ENCODE results near the gene VANGL2. TPM values are rescaled to one million over a fixed set of nuclear protein-coding genes. Genes with fewer than 3 reads are reported as not detected.

Gene VANGL2
- total RNA-seq, 2 donors from 2014 or later = 3.6 to 7.8 TPM

GRCh38 chr1:160363951-160364735, 36.2 kb upstream of the VANGL2 start:
- ATAC-seq = no peak

GRCh38 chr1:160365325-160365724, 35.0 kb upstream of the VANGL2 start:
- Histone ChIP-seq H3K4me1 (no peaks in the 10 kb centered on the region), H3K9me3 (no peaks in the 10 kb centered on the region), H3K27ac (no peak overlapping the region), H3K36me3 (replicated peaks in 1 of 2; ENCODE audit: insufficient read depth in 1 of 2, low read depth in 2 of 2) (no peaks in the 10 kb centered on the region), H3K4me3 (no peak overlapping the region), H3K27me3 (no peaks in the 10 kb centered on the region)
- WGBS, 2 donors = 91 to 100% methylated on average over 1 of the region's 1 CpG
- DNase-seq = no peak
- TF ChIP-seq CTCF (IDR thresholded peaks at IDR 0.05) = no peak
- ATAC-seq = no peak
- intact Hi-C loops (cut with DNase I) = no loop called here

More at GRCh38 chr1:160363951-160364735, 36.2 kb upstream of the VANGL2 start:
- Histone ChIP-seq H3K27me3 (no peaks in the 10 kb centered on the region), H3K9me3 (no peaks in the 10 kb centered on the region), H3K4me3 (no peak overlapping the region), H3K4me1 (no peaks in the 10 kb centered on the region), H3K36me3 (replicated peaks in 1 of 2; ENCODE audit: insufficient read depth in 1 of 2, low read depth in 2 of 2) (no peaks in the 10 kb centered on the region), H3K27ac (no peak overlapping the region)
- 70% methylated on average over 12 of the region's 12 CpGs for WGBS, 2 donors
- DNase-seq = no peak
- no peak for TF ChIP-seq POLR2A (IDR thresholded peaks at IDR 0.05)
- TF ChIP-seq CTCF (IDR thresholded peaks at IDR 0.05) = no peak
- intact Hi-C loops (cut with DNase I) = no loop called here

- H3K4me3 ChIP-seq = no peak within 1 kb of the TSS
- intact Hi-C loops (cut with DNase I) = no loop called here
Observed at GRCh38 chr1:160366731-160367515, 33.4 kb upstream of the VANGL2 start, which contains the start of gene NHLH1. Gene NHLH1, plus strand, starts transcription at chr1:160367071. Its CDS starts 3,661 bp downstream, at chr1:160370732.

GRCh38 chr1:160367516-160367900, 32.9 kb upstream of the VANGL2 start:
- Histone ChIP-seq H3K9me3 (no peaks in the 10 kb centered on the region), H3K4me3 (no peak overlapping the region), H3K27ac (no peak overlapping the region), H3K27me3 (no peaks in the 10 kb centered on the region), H3K4me1 (no peaks in the 10 kb centered on the region), H3K36me3 (replicated peaks in 1 of 2; ENCODE audit: insufficient read depth in 1 of 2, low read depth in 2 of 2) (no peaks in the 10 kb centered on the region)
- intact Hi-C loops (cut with DNase I) = no loop called here
- TF ChIP-seq CTCF (IDR thresholded peaks at IDR 0.05) (no peak), POLR2A (IDR thresholded peaks at IDR 0.05) (no peak)
- WGBS, 2 donors = 21 to 36% methylated on average over 4 of the region's 4 CpGs
- DNase-seq (no peak), ATAC-seq (no peak)

More at GRCh38 chr1:160366731-160367515, 33.4 kb upstream of the VANGL2 start, which contains the start of gene NHLH1:
- H3K27me3 ChIP-seq = no peaks in the 10 kb centered on the region
- H3K36me3 ChIP-seq (replicated peaks in 1 of 2; ENCODE audit: insufficient read depth in 1 of 2, low read depth in 2 of 2) = no peaks in the 10 kb centered on the region
- H3K9me3 ChIP-seq = no peaks in the 10 kb centered on the region
- DNase-seq = no peak
- 41 to 54% methylated on average over 12 to 13 of the region's 15 CpGs for WGBS, 2 donors
- no peak for ATAC-seq
- no peak within 1 kb of the TSS for H3K27ac ChIP-seq
- no peaks in the 10 kb centered on the region for H3K4me1 ChIP-seq
- TF ChIP-seq CTCF (IDR thresholded peaks at IDR 0.05) (no peak), POLR2A (IDR thresholded peaks at IDR 0.05) (no peak)
